GM19397 (cell line): ENCODE measurements around the gene LASP1.
"Not testable (repeated sequence)": the region's sequence is repeated elsewhere in the genome, so short reads cannot be mapped to it uniquely, and the experiment has no call there.

Experiments used
- ATAC-seq: cut with Tn5 transposase; IDR thresholded peaks from one replicate; pipeline ENCODE4 v1.9.1; 2021; ENCODE audit warnings: mild to moderate bottlenecking, moderate library complexity; ENCODE audit not compliant: unreplicated experiment

Gene LASP1

DNA sequence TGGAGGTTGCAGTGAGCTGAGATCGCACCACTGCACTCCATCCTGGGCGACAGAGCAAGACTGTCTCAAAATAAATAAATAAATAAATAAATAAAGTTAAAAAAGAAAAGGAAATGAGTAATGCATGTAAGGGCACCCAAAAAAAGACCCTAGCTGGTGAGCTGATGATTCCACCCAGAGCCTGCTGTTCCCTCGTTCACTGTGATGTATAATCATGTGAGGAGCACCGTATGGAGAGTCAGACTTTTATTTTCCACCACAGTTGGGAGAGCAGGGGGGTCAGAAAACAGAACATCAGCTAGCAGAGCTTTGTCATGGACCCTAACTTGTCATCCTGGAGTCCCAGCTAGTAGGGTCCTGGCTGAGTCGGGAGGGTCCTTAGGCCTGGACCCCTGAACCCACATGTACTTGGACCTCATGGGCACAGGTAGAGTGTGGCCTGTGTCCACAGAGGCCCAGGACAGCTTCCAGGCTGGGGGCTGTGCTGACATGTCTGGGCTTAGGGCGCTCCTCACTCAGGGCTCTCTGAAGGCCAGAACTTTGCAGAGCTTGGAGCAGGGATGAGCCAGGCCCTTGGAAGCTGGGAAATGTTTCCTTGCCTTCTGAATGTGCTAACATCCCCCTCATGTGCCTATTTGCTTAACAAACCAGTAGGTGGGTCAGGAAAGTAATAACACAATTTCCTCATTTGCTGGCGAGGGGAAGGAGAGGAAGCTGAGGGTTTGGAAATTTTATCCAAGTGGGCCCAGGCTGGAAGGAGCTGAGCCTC, 36.8 kb downstream of the LASP1 start:
- ATAC-seq: no peak

DNA sequence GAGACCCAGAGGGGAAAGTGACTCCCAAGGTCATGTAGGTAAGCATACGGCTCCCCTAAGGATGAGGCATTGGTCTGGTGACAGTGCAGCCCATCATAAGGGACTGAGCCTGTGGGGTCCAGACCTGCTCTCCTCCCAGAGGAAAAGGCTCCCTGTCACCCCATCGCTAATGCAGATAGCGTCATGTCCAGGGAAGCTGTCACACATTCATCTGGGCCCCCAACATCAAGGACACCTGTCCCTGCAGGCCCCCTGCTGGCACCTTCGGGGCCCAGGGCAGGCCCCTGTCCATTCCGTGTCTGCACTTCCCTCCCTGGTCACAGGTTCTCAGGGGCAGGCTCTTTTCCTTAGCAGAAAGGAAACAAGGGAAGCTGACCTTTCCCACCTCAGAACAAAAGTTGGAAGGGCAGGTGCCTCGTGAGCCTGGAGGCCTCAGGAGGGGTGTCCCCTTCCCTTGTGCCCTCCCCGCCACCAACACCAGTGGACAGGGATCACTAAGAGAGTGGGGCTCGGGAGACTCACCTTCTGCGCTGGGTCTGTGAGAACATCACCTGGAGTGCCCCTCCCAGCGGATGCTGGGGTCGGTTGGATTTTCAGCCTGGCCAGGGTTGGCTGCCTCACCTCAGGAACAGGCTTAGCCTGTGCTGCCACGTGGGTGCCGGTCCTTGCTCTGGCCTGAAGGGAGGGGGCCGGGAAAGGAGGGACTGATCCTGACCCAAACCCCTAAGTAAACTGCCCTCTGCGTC, 38.2 kb downstream of the LASP1 start:
- no peak for ATAC-seq

DNA sequence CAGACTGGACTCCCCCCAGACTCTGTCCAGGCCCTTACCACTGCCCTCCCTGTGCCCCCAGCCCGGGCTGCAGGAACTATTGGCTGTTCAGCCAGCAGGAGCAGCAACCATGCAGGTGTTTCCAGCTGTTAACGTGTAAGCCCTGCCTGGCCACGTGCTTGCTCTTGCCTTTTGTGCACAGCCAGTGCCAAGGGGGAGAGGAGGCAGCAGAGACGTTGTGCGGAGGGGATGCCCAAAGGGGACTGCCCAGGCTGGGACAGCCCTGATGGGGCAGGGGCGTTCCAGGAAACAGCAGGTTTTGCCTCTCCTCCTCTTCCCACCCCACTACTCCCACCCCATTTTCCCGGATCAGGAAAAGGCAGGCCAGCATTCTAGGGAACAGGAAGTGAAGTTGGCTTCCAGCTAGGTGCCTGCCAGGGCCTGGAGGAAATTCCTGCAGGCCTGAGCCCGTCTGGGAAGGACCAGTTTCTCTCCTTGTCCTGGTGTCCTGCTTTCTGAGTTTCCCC, 38.9 kb downstream of the LASP1 start:
- no peak for ATAC-seq

DNA sequence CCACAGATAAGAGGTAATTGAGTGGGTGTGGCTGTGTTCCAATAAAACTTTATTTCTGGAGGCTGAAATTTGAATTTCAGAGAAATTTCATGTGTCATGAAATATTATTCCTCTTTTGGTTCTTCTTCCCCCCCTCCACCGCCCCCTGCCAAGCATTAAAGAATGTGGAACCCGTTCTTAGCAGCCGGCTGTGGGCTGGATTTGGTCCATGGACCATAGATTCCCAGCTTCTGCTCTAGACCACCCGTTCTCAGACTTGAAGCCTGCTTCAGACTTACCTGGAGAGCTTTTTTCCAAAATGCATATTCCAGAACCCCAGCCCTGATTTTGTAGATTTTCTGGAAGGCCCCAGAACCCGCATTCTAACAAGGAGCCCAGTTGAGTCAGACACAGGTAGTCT, 40.5 kb downstream of the LASP1 start:
- ATAC-seq: no peak

DNA sequence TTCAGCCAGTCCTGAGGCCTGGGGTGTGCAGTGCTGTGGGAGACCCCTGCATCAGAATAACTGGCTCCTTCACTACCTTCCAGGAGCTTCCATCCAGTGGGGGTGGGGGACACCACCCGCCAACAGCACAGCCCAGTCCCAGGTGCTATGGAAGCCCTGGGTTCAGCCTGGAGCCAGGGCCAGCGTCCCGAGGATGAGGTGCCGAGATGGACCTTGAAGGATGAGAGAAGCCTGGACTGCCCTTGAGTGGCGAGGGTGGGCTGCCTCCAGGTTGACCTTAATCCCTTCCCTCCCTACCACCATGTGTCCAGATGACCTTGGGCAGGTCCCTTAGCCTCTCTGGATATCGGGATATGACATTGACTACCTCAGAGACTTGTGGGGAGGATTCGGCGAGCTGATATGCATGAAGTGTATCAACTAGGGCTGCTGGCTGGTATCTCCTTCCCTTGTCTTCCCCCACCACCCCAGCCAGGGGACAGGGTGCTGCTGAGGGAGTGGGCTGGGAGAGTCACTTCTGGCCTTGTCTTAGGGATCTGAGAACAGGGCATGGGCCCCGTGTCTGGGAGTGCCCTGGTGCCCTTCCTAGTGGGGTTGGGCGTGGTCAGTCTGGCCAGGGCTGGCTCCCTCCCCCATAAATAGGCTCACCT, 41.3 kb downstream of the LASP1 start:
- ATAC-seq: no peak

DNA sequence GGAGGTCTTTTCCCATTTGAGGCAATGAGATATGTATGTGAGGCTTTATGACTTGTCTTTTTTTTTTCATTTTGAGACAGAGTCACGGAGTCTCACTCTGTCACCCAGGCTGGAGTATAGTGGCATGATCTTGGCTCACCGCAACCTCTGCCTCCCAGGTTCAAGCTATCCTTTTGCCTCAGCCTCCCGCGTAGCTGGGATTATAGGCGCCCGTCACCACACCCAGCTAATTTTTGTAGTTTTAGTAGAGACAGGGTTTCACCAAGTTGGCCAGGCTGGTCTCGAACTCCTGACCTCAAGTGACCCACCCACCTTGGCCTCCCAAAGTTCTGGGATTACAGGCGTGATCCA, 41.8 kb downstream of the LASP1 start:
- not testable (repeated sequence) for ATAC-seq

DNA sequence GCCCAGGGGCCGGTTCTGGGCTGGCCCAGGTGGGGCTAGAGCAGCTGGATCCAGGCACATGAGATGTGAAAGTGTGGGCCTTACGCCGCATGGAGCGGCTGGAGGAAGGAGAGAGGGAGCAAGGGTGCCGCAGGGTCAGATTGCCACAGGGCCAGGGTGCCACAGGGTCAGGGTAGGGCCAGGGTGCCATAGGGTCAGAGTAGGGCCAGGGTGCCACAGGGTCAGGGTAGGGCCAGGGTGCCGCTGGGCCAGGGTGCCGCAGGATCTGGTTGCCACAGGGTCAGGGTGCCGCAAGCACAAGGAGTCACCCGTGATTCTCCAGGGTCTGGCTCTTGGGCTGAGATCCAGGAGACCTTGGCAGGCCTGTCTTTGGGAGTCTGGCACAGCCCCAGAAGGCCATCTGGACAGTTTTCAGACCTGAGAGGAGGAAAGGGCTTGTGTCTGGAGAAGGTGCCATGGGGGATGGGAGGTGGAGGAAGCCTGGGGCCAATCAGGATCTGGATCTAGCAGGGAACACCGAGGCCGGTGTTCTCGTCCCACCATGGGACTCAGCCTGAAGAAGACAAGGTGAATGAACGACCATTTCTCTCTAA, 42.5 kb downstream of the LASP1 start:
- ATAC-seq: no peak

DNA sequence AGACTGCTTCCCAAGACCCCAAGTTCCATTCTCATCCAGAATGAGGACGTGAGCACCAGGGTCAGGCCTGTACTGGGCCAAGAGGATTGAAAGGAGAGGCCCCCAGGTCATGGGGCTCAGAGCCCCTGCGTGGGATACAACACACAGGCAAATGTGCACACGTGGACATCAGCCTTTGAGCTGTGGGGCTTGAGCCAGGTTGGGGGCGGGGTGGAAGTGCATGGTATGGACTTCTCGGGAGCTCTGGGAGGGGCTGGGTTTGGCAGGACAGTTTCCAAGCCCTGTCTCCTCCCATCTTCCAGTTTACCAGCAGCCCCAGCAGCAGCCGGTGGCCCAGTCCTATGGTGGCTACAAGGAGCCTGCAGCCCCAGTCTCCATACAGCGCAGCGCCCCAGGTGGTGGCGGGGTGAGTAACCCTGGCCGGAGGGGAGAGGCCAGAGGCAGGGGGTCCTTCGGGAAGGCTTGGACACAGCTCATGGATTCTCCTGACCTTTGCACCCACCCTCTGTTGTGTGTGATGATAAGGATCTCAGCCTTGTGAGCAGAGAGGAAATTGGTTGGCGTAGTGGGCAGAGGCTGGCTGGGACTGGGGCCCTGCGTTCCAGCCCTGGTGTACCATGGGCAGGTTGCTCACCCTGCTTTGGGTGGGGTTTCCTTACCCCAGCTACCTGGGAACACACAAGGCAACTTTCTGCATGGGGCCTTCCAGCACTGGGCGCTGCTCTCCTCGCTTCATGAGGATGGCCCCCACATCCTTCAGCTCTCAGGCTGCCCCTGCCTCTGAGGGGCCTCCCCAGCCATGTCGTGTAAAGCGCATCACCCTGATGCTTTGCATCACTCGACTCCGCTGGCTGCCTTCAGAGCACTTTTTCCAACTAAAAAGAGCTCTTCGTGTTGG, 45.1 kb downstream of the LASP1 start:
- ATAC-seq: no peak

DNA sequence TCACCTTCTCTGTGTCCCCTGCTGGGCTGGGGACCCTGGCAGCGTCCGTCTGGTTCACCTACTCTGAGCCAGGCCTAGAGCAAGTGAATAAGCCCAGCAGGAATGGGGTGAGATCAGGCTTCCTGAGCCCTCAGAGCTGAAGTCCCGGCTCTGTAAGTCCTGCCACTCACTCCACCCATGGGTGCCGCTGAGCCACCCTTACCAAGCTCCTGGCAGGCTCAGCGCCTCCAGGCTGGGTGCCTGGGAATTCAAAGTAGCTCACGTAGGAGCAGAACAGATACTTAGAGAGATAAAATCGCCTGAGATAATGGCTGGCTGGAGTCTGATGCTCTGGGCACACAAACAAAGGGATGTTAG, 45.8 kb downstream of the LASP1 start:
- no peak for ATAC-seq

DNA sequence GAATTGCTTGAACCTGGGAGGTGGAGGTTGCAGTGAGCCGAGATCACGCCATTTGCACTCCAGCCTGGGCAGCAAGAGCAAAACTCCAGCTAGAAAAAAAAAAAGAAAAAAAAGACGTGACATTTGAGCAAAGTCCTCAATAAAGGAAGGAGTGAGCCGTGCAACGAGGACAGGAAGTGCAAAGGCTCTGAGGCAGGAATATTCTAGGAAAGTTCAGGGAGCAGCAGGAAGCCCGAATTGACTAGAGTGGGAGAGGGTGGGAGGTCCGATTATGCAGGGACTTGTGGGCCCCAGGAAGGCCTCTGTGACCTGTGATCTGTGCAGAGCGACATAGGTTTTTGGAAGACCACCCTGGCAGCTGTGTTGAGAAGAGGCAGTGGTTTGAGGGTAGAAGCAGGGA, 46.9 kb downstream of the LASP1 start:
- no peak for ATAC-seq

DNA sequence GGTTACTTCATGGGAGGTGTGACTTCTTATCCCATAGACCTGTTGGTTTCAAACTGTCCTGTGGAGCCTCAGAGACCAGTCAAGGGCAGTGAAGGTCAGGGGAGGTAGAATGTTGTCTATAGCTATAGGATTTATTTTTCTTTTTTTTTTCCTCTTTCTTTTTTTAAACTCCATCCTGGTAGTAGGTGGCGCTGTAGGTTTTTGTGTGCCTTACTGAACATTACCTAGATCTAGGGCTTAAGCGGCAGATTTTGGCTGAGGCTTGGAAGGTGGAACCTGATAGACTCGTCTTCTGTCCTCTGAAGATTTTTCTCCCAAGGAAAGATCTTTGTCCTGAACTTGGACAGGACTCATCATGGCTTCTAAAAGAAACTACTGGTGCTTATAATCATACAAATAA, 47.4 kb downstream of the LASP1 start:
- no peak for ATAC-seq

DNA sequence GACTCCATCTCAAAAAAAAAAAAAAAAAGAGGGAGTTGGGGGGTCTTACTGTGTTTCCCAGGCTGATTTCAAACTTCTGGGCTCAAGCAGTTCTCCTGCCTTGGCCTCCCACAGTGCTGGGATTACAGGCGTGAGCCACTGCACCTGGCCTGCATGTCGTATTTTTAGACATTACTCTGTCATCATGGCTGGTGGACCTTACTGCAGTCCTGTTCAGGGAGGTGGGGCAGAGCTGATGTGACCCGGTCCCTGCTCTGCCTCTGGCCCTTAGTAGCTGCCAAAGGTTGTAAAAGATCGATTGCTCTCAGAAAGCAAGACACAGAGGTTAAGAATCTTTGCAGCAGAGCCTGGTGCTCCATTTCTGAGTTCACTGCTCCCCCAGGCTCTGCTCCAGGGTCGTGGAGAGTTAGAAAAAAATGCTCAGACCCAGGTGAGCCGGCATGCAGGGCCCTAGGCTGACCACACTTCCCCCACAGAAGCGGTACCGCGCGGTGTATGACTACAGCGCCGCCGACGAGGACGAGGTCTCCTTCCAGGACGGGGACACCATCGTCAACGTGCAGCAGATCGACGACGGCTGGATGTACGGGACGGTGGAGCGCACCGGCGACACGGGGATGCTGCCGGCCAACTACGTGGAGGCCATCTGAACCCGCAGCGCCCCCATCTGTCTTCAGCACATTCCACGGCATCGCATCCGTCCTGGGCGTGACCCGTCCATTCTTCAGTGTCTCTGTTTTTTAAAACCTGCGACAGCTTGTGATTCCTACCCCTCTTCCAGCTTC, 48.5 kb downstream of the LASP1 start:
- no peak for ATAC-seq

DNA sequence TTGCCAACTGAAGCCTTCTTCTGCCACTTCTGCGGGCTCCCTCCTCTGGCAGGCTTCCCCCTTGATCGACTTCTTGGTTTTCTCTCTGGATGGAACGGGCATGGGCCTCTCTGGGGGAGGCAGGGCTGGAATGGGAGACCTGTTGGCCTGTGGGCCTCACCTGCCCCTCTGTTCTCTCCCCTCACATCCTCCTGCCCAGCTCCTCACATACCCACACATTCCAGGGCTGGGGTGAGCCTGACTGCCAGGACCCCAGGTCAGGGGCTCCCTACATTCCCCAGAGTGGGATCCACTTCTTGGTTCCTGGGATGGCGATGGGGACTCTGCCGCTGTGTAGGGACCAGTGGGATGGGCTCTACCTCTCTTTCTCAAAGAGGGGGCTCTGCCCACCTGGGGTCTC, 49.1 kb downstream of the LASP1 start:
- no peak for ATAC-seq

DNA sequence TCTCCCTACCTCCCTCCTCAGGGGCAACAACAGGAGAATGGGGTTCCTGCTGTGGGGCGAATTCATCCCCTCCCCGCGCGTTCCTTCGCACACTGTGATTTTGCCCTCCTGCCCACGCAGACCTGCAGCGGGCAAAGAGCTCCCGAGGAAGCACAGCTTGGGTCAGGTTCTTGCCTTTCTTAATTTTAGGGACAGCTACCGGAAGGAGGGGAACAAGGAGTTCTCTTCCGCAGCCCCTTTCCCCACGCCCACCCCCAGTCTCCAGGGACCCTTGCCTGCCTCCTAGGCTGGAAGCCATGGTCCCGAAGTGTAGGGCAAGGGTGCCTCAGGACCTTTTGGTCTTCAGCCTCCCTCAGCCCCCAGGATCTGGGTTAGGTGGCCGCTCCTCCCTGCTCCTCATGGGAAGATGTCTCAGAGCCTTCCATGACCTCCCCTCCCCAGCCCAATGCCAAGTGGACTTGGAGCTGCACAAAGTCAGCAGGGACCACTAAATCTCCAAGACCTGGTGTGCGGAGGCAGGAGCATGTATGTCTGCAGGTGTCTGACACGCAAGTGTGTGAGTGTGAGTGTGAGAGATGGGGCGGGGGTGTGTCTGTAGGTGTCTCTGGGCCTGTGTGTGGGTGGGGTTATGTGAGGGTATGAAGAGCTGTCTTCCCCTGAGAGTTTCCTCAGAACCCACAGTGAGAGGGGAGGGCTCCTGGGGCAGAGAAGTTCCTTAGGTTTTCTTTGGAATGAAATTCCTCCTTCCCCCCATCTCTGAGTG, 49.6 kb downstream of the LASP1 start:
- ATAC-seq: no peak

DNA sequence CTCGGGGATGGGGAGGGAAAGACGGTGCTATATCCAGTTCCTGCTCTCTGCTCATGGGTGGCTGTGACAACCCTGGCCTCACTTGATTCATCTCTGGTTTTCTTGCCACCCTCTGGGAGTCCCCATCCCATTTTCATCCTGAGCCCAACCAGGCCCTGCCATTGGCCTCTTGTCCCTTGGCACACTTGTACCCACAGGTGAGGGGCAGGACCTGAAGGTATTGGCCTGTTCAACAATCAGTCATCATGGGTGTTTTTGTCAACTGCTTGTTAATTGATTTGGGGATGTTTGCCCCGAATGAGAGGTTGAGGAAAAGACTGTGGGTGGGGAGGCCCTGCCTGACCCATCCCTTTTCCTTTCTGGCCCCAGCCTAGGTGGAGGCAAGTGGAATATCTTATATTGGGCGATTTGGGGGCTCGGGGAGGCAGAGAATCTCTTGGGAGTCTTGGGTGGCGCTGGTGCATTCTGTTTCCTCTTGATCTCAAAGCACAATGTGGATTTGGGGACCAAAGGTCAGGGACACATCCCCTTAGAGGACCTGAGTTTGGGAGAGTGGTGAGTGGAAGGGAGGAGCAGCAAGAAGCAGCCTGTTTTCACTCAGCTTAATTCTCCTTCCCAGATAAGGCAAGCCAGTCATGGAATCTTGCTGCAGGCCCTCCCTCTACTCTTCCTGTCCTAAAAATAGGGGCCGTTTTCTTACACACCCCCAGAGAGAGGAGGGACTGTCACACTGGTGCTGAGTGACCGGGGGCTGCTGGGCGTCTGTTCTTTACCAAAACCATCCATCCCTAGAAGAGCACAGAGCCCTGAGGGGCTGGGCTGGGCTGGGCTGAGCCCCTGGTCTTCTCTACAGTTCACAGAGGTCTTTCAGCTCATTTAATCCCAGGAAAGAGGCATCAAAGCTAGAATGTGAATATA, 50.8 kb downstream of the LASP1 start:
- ATAC-seq: no peak

DNA sequence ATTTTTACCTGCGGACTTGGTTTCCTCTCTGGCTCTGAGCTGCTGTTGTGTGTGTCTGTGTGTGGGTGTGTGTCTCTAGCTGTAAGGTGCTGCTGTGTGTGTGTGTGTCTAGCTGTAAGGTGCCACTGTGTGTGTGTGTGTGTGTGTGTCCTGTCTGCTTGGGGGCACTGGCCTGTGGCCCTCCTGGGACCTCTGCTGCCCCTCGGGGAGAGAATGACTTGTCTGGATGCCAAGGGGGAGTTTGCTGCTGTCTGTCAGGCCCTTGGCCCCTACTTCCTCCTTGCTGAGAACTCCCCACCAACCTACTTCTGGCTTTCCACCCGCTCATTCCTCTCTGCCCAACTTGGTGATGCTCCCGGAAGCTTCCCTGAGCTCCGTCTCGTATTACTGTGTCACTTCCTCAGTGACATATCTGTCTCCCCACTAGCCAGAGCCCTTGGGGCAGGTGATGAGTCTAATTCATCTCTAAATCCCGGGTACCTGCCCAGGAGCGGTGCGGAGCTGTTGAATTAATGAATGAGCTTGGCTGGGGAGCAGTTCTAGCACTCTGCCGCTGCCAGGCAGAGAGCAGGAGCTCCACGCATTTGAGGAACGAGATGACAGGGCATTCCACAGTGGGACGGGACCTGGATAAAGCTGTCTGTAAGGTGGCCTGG, 52.0 kb downstream of the LASP1 start:
- ATAC-seq: no peak

DNA sequence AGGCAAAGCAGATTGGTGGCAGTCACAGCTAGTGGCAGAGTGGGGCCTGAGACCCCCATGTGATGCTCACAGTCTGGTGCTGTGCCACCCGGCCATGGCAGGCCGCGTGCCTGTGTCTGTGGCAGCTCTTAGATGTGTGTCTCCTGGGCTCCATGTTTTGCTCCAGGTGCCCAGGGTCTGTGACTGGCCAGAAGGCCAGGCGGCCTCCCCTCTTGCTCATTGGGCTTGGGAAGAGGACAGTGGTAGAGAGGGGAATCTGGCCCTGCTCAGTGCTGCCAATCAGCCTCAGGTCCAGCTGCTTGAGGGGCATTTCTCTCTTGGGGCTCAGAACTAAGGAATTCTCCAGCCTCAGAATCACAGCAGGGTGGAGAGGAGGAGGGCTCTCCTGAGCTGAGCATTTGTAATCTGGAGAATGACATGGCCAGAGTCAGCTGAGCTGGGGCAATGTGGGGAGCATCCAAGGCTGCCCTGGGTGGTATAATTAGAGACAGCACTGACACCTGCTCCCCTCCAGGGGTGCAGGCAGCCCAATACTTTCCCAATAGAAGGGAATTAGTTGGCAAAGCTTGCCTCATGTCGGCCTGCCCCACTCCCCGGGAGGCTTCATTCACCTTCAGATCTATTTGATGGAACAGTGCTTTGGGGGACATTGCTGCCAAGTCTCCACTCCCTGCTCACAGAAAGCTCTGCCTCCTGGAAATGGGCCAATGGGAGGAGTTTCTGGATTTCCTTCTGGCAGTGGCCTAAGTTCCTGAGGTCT, 52.9 kb downstream of the LASP1 start:
- no peak for ATAC-seq
